Measurements from ENCODE around the gene ATG2A.

ATG2A gene

GRCh38 chr11:64874308-64875240 is 42.4 kb downstream of the ATG2A start:
- in situ Hi-C loops (cut with MboI; ENCODE audit: low sequenced_read_pairs), result no loop called here

GRCh38 chr11:64872790-64873488 is 44.1 kb downstream of the ATG2A start:
- in situ Hi-C loops (cut with MboI; ENCODE audit: low sequenced_read_pairs), result no loop called here

GRCh38 chr11:64871492-64871891 is 45.5 kb downstream of the ATG2A start:
- in situ Hi-C loops (cut with MboI; ENCODE audit: low sequenced_read_pairs), result no loop called here

GRCh38 chr11:64870893-64871466 is 46.0 kb downstream of the ATG2A start:
- in situ Hi-C loops (cut with MboI; ENCODE audit: low sequenced_read_pairs), result no loop called here

- in situ Hi-C loops (cut with MboI; ENCODE audit: low sequenced_read_pairs), result no loop called here
Measured at GRCh38 chr11:64870176-64870892, 46.7 kb downstream of the ATG2A start.

- in situ Hi-C loops (cut with MboI; ENCODE audit: low sequenced_read_pairs), result no loop called here
Measured at GRCh38 chr11:64869571-64870175, 47.3 kb downstream of the ATG2A start.

GRCh38 chr11:64868904-64869570 is 48.0 kb downstream of the ATG2A start:
- in situ Hi-C loops (cut with MboI; ENCODE audit: low sequenced_read_pairs), result no loop called here

GRCh38 chr11:64867748-64868462 is 49.1 kb downstream of the ATG2A start:
- in situ Hi-C loops (cut with MboI; ENCODE audit: low sequenced_read_pairs), result no loop called here

GRCh38 chr11:64866173-64866491 is 50.9 kb downstream of the ATG2A start:
- in situ Hi-C loops (cut with MboI; ENCODE audit: low sequenced_read_pairs), result no loop called here

GRCh38 chr11:64865286-64866172 is 51.5 kb downstream of the ATG2A start:
- in situ Hi-C loops (cut with MboI; ENCODE audit: low sequenced_read_pairs), result no loop called here

GRCh38 chr11:64864473-64865285 is 52.3 kb downstream of the ATG2A start:
- in situ Hi-C loops (cut with MboI; ENCODE audit: low sequenced_read_pairs), result no loop called here

- in situ Hi-C loops (cut with MboI; ENCODE audit: low sequenced_read_pairs), result no loop called here
Measured at GRCh38 chr11:64864135-64864472, 52.9 kb downstream of the ATG2A start.

- in situ Hi-C loops (cut with MboI; ENCODE audit: low sequenced_read_pairs), result no loop called here
Measured at GRCh38 chr11:64863391-64864060, 53.5 kb downstream of the ATG2A start.

- in situ Hi-C loops (cut with MboI; ENCODE audit: low sequenced_read_pairs), result no loop called here
Measured at GRCh38 chr11:64862987-64863390, 54.0 kb downstream of the ATG2A start.

GRCh38 chr11:64861227-64861975 is 55.6 kb downstream of the ATG2A start:
- in situ Hi-C loops (cut with MboI; ENCODE audit: low sequenced_read_pairs), result no loop called here

GRCh38 chr11:64859542-64860414 is 57.2 kb downstream of the ATG2A start:
- in situ Hi-C loops (cut with MboI; ENCODE audit: low sequenced_read_pairs), result no loop called here

Data from HL-60/S4 (cell line).